GM23248 (cell line): Measurements from ENCODE around the gene ELMO1.

Source experiments
- EZH2 ChIP-seq: fragments of 200-600 bp; sonication (generic); IDR thresholded peaks from 2 replicates; pipeline ENCODE4 v1.6.1; 2018; ENCODE audit warnings: antibody characterized with exemption, mild to moderate bottlenecking; ENCODE audit not compliant: insufficient read depth, poor library complexity, severe bottlenecking
- EZH2phosphoT487 ChIP-seq: fragments of 200-600 bp; sonication (generic); IDR thresholded peaks from 2 replicates; pipeline ENCODE4 v1.6.1; 2018; ENCODE audit warnings: antibody characterized with exemption, moderate library complexity, mild to moderate bottlenecking, low read depth; ENCODE audit not compliant: insufficient read depth

DNA sequence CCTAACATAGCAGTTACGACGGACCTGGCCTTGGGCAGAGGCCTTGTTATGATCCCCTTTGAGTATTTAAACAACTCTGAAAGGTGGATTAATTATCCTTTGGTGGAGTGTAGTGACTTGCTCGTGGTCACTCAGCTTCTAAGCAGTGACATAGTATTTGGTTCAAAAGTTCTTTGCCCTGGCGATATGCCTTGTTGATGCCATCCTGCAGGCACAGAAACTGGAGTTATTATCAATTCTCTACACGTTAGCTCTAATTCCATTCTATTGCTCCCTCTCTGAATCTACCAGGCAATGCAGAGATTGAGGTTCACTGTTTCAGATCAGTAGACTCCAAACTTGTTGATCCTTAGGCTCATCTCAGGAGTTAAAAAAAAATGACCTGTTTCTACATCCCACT, 32.5 kb upstream of the ELMO1 start:
- TF ChIP-seq EZH2 (no peak), EZH2phosphoT487 (no peak)
